Caco-2 (cell line): Measurements from ENCODE around the gene FNDC11. TPM values are rescaled to one million over a fixed set of nuclear protein-coding genes. Genes with fewer than 3 reads are reported as not detected.

Experiments used
- BruUV-seq: library from RNA; stranded (reverse); fragments of 400-500 nt; replicated peaks from 2 replicates; lab custom pipeline; 2021; lab: Mats Ljungman, UMichigan
- CTCF ChIA-PET: fragments of 300-600 bp; sonication (Branson Sonifier 250); formaldehyde crosslinking; loops from one replicate; lab custom pipeline; 2022; ENCODE audit warnings: antibody characterized with exemption; lab: Charles Lee
- POLR2A ChIA-PET: fragments of 300-600 bp; sonication (Branson Sonifier 250); formaldehyde crosslinking; loops from one replicate; lab custom pipeline; 2022; ENCODE audit warnings: antibody characterized with exemption; lab: Charles Lee
- DNase-seq, 2 experiments: peaks; one replicate each; pipeline versions ENCODE4 v3.0.0 to v3.0.0-alpha.2; 2020 to 2022
- H3K27me3 ChIP-seq: replicated peaks from 2 replicates; pipeline ENCODE4 v1.6.0; 2011; ENCODE audit warnings: low read length; ENCODE audit not compliant: control insufficient read depth, insufficient read depth
- H3K36me3 ChIP-seq: 2 replicates; pipeline ENCODE4 v1.5.1; 2011; ENCODE audit warnings: low read length; ENCODE audit not compliant: control insufficient read depth, insufficient read depth
- H3K4me1 ChIP-seq: fragments of 250-450 bp; sonication (Bioruptor Pico); 2 replicates; pipeline ENCODE4 v1.5.1; 2020; ENCODE audit warnings: mild to moderate bottlenecking
- H3K4me3 ChIP-seq: 2 replicates; pipeline ENCODE4 v1.5.1; 2011; ENCODE audit warnings: low read depth, mild to moderate bottlenecking, control low read depth, low read length
- H3K9me3 ChIP-seq: fragments of 250-450 bp; sonication (Bioruptor Pico); 2 replicates; pipeline ENCODE4 v1.5.1; 2020; ENCODE audit warnings: mild to moderate bottlenecking, moderate library complexity
- H3K27ac Mint-ChIP-seq: one replicate; pipeline ENCODE4 v1.8.0; 2022; ENCODE audit warnings: mixed read lengths; ENCODE audit not compliant: unreplicated experiment
- H3K27me3 Mint-ChIP-seq: one replicate; pipeline ENCODE4 v1.8.0; 2022; ENCODE audit warnings: mixed read lengths; ENCODE audit not compliant: insufficient read depth, unreplicated experiment
- H3K36me3 Mint-ChIP-seq: one replicate; pipeline ENCODE4 v1.8.0; 2022; ENCODE audit warnings: mild to moderate bottlenecking, mixed read lengths; ENCODE audit not compliant: insufficient read depth, unreplicated experiment
- H3K4me1 Mint-ChIP-seq: one replicate; pipeline ENCODE4 v1.8.0; 2022; ENCODE audit warnings: low read depth, mixed read lengths; ENCODE audit not compliant: unreplicated experiment
- H3K4me3 Mint-ChIP-seq: one replicate; pipeline ENCODE4 v1.8.0; 2022; ENCODE audit warnings: mild to moderate bottlenecking, moderate library complexity, mixed read lengths; ENCODE audit not compliant: unreplicated experiment
- H3K9me3 Mint-ChIP-seq: one replicate; pipeline ENCODE4 v1.8.0; 2022; ENCODE audit warnings: mixed read lengths; ENCODE audit not compliant: unreplicated experiment
- CTCF ChIP-seq, 2 experiments: fragments of 200-600 bp in 1 of 2; IDR thresholded peaks; 1 replicate in 1 of 2; 2 replicates in 1 of 2; pipeline versions ENCODE4 v1.5.1 to v1.8.0; 2011 to 2022; ENCODE audit warnings: antibody characterized with exemption in 1 of 2, control low read depth in 1 of 2, inconsistent platforms in 1 of 2, low read depth in 1 of 2, low read length in 1 of 2, mild to moderate bottlenecking in 1 of 2, moderate library complexity in 1 of 2; ENCODE audit not compliant: insufficient read depth in 1 of 2, severe bottlenecking in 1 of 2, unreplicated experiment in 1 of 2
- intact Hi-C: fragments of 100-400 bp; cut with micrococcal nuclease; formaldehyde crosslinking; loops from one replicate; pipeline ENCODE4 v1.10.0; 2022; ENCODE audit not compliant: unreplicated experiment
- total RNA-seq: library from RNA; stranded (reverse); gene quantifications from 2 replicates; pipeline ENCODE4 v1.2.3, GENCODE V29; 2022

FNDC11 gene
- total RNA-seq, 1 experiment from 2014 or later: not detected

GRCh38 chr20:63568170-63568981 lies 14.4 kb downstream of the FNDC11 start:
- no peaks in the 10 kb centered on the region for H3K9me3 ChIP-seq
- H3K36me3 ChIP-seq: no peaks in the 10 kb centered on the region
- BruUV-seq: no TSS peak
- intact Hi-C loops: no loop called here
- ChIA-PET POLR2A (no interaction called here), CTCF (interaction anchor here (0.6 kb wide), 1 partner anchor 50 kb away, joined by 3 read pairs; no protein-coding TSS in a partner anchor)
- no peaks in the 10 kb centered on the region for H3K4me1 Mint-ChIP-seq
- H3K4me1 ChIP-seq: peaks cover 6% of the 10 kb centered on the region
- no peak for TF ChIP-seq CTCF (IDR thresholded peaks at IDR 0.05; ENCODE audit: insufficient read depth in 1 of 2, low read depth in 1 of 2, low read length in 1 of 2, severe bottlenecking in 1 of 2, unreplicated experiment in 1 of 2)
- no peak overlapping the region for H3K27ac Mint-ChIP-seq
- no peaks in the 10 kb centered on the region for H3K27me3 Mint-ChIP-seq
- no peak for DNase-seq
- no peaks in the 10 kb centered on the region for H3K27me3 ChIP-seq
- H3K9me3 Mint-ChIP-seq: no peaks in the 10 kb centered on the region
- peaks cover 19% of the 10 kb centered on the region for H3K36me3 Mint-ChIP-seq
- H3K4me3 Mint-ChIP-seq: no peak overlapping the region
- no peak overlapping the region for H3K4me3 ChIP-seq

DNA sequence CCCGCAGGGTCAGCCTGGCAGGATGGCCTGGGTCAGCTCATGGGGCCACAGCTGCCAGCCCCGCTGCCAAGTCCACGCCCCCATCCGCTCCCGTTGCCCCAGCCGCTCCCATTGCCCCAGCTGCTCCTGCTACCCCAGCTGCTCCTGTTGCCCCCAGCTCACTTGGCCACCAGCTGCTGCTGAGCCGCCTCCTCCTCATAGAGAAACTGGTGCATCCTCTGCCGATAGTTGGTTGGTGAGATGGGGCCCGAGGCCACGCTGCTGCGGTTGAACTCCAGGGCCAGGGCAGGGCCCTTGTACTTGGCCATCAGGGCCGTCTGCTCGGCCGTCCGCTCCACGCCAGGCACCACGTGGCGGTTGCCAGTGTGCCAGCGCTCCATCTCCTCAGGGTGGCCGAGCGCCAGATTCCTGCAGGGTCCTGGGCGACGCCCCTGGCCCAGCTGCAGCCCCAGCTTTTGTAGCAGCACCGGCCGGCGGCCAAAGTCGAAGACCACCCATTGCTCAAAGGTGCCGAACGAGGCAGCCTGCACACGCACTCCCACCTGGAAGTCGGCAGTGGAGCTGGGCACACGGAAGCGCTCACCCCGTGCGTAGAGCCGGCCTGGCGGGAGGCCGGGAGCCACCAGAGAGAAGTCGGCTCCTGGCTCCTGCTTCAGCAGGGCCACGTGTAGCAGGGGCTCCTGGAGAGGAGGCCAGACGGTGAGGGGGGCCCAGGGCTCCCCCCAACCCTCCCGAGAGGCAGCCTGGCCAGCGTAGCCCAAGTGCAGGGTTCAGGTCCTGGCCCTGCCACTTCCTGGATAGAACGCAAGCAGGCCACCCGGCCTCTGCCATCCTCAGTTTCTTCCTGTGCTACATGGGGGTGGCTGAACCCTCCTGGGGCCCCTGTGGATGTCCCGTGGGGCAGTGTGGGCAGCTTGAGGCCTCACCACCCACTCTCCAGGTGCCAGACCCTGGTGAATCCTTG lies 15.3 kb downstream of the FNDC11 start:
- Mint-ChIP-seq H3K4me1 (no peaks in the 10 kb centered on the region), H3K9me3 (no peaks in the 10 kb centered on the region), H3K27me3 (no peaks in the 10 kb centered on the region), H3K4me3 (no peak overlapping the region), H3K27ac (no peak overlapping the region), H3K36me3 (peaks cover 19% of the 10 kb centered on the region)
- POLR2A ChIA-PET: no interaction called here
- Histone ChIP-seq H3K27me3 (no peaks in the 10 kb centered on the region), H3K9me3 (no peaks in the 10 kb centered on the region), H3K4me1 (peaks cover 10% of the 10 kb centered on the region), H3K36me3 (no peaks in the 10 kb centered on the region), H3K4me3 (no peak overlapping the region)
- intact Hi-C loops: no loop called here
- no peak for DNase-seq
- no peak for TF ChIP-seq CTCF (IDR thresholded peaks at IDR 0.05; ENCODE audit: insufficient read depth in 1 of 2, low read depth in 1 of 2, low read length in 1 of 2, severe bottlenecking in 1 of 2, unreplicated experiment in 1 of 2)
- no TSS peak for BruUV-seq
- CTCF ChIA-PET: interaction anchor here (0.6 kb wide), 1 partner anchor 51 kb away, joined by 3 read pairs; no protein-coding TSS in a partner anchor
